ENCODE measurements around the gene OR4D2.

DNA sequence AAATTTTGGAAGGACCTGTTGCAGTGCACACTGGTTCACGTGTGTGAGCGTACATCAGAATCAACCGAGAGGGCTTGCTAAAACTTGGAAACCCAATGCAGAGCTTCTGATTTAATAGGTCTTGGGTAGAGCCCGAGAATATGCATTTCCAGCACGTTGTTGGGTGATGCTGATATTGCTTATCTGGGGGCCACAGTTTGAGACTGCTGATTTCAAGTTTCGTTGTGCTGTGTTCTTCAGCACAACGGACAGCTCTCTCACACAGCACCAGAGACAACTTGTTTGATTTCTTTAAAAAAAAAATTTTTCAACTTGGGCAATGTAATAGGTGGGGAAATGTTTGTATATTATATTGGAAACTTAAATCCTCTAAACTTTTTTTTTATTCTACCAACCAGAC is 9.4 kb downstream of the OR4D2 start:
- TF ChIP-seq, protein P1, sequence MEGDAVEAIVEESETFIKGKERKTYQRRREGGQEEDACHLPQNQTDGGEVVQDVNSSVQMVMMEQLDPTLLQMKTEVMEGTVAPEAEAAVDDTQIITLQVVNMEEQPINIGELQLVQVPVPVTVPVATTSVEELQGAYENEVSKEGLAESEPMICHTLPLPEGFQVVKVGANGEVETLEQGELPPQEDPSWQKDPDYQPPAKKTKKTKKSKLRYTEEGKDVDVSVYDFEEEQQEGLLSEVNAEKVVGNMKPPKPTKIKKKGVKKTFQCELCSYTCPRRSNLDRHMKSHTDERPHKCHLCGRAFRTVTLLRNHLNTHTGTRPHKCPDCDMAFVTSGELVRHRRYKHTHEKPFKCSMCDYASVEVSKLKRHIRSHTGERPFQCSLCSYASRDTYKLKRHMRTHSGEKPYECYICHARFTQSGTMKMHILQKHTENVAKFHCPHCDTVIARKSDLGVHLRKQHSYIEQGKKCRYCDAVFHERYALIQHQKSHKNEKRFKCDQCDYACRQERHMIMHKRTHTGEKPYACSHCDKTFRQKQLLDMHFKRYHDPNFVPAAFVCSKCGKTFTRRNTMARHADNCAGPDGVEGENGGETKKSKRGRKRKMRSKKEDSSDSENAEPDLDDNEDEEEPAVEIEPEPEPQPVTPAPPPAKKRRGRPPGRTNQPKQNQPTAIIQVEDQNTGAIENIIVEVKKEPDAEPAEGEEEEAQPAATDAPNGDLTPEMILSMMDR (IDR thresholded peaks at IDR 0.05; ENCODE audit: borderline replicate concordance, extremely low read depth, low read length, poor library complexity, severe bottlenecking): no peak
- no peak for TF ChIP-seq EZH2 (IDR thresholded peaks at IDR 0.05; ENCODE audit: borderline replicate concordance, low read depth, low read length, severe bottlenecking)

Data from DND-41 (cell line).